ENCODE data around the gene PTBP1. TPM values are rescaled to one million over a fixed set of nuclear protein-coding genes. Genes with fewer than 3 reads are reported as not detected.

The PTBP1 gene
- total and polyA plus RNA-seq, 2 donors (not counting 1 experiment from before 2014, with no cell fraction given): 137 to 309 TPM

- H3K4me2 ChIP-seq (replicated peaks; ENCODE audit: low read depth, low read length, poor library complexity, severe bottlenecking): no peak overlapping the region
- ATAC-seq (ENCODE audit: low read depth): no peak
- Mint-ChIP-seq H3K9me3 (ENCODE audit: insufficient read depth) (no peaks in the 10 kb centered on the region), H3K27me3 (peaks cover 4% of the 10 kb centered on the region), H3K4me1 (no peaks in the 10 kb centered on the region), H3K4me3 (no peak overlapping the region), H3K27ac (no peak overlapping the region)
- 94% methylated on average over 22 of the region's 26 CpGs for WGBS (ENCODE audit: insufficient coverage)
- H3K9ac ChIP-seq (ENCODE audit: low read length): no peak overlapping the region
- DNase-seq: no peak
- no peaks in the 10 kb centered on the region for H4K20me1 ChIP-seq (ENCODE audit: control insufficient read depth, insufficient read depth, low read length, poor library complexity, severe bottlenecking)
- H3K27me3 ChIP-seq (replicated peaks in 1 of 4; ENCODE audit: control extremely low read depth in 1 of 4, control insufficient read depth in 3 of 4, insufficient read depth in 4 of 4, low read length in 3 of 4): no peaks in the 10 kb centered on the region
- TF ChIP-seq EZH2 (IDR thresholded peaks at IDR 0.05; ENCODE audit: borderline replicate concordance, insufficient read depth, low read depth, low read length, poor library complexity, severe bottlenecking) (no peak), CTCF (IDR thresholded peaks at IDR 0.05) (no peak)
- H2AFZ ChIP-seq (ENCODE audit: insufficient read depth, low read depth, low read length, poor library complexity, severe bottlenecking): no peak overlapping the region
- ChIA-PET CTCF (no interaction called here), POLR2A (no interaction called here)
- no peaks in the 10 kb centered on the region for H3K36me3 ChIP-seq (replicated peaks in 1 of 2; ENCODE audit: control extremely low read depth in 1 of 2, control insufficient read depth in 1 of 2, extremely low read depth in 1 of 2, insufficient read depth in 2 of 2, low read length in 1 of 2)
- peaks cover 5% of the 10 kb centered on the region for H3K79me2 ChIP-seq (ENCODE audit: control insufficient read depth, insufficient read depth, low read length)
- no peaks in the 10 kb centered on the region for H3K9me3 ChIP-seq (ENCODE audit: control extremely low read depth in 1 of 3, control insufficient read depth in 2 of 3, insufficient read depth in 1 of 3, low read length in 2 of 3)
- intact Hi-C loops (cut with micrococcal nuclease): no loop called here
- H3K4me1 ChIP-seq (ENCODE audit: control insufficient read depth in 2 of 2, insufficient read depth in 2 of 2, low read length in 2 of 2): peaks cover 0 to 4% of the 10 kb centered on the region in 2 donors
- no peak overlapping the region for H3K27ac ChIP-seq (ENCODE audit: low read length in 2 of 2)
- H3K4me3 ChIP-seq (ENCODE audit: control extremely low read depth in 1 of 5, extremely low read depth in 1 of 5, insufficient read depth in 1 of 5, low read depth in 2 of 5, low read length in 4 of 5): no peak overlapping the region
Observed at GRCh38 chr19:791007-791566, 6.2 kb upstream of the PTBP1 start.

GRCh38 chr19:791567-792305 is 5.5 kb upstream of the PTBP1 start:
- no peaks in the 10 kb centered on the region for H4K20me1 ChIP-seq (ENCODE audit: control insufficient read depth, insufficient read depth, low read length, poor library complexity, severe bottlenecking)
- peaks cover 4% of the 10 kb centered on the region for H3K27me3 Mint-ChIP-seq
- peaks cover 2% of the 10 kb centered on the region for H3K4me1 Mint-ChIP-seq
- no peaks in the 10 kb centered on the region for H3K9me3 Mint-ChIP-seq (ENCODE audit: insufficient read depth)
- no peak overlapping the region for H3K4me3 Mint-ChIP-seq
- ChIA-PET POLR2A (no interaction called here), CTCF (no interaction called here)
- no peak overlapping the region for H3K4me3 ChIP-seq (ENCODE audit: control extremely low read depth in 1 of 5, extremely low read depth in 1 of 5, insufficient read depth in 1 of 5, low read depth in 2 of 5, low read length in 4 of 5)
- DNase-seq (no peak), ATAC-seq (ENCODE audit: low read depth) (no peak)
- no peaks in the 10 kb centered on the region for H3K36me3 ChIP-seq (replicated peaks in 1 of 2; ENCODE audit: control extremely low read depth in 1 of 2, control insufficient read depth in 1 of 2, extremely low read depth in 1 of 2, insufficient read depth in 2 of 2, low read length in 1 of 2)
- peaks cover 10% of the 10 kb centered on the region for H3K79me2 ChIP-seq (ENCODE audit: control insufficient read depth, insufficient read depth, low read length)
- TF ChIP-seq CTCF (IDR thresholded peaks at IDR 0.05): no peak
- no peak for TF ChIP-seq EZH2 (IDR thresholded peaks at IDR 0.05; ENCODE audit: borderline replicate concordance, insufficient read depth, low read depth, low read length, poor library complexity, severe bottlenecking)
- no peak overlapping the region for H3K27ac Mint-ChIP-seq
- no peaks in the 10 kb centered on the region for H3K27me3 ChIP-seq (replicated peaks in 1 of 4; ENCODE audit: control extremely low read depth in 1 of 4, control insufficient read depth in 3 of 4, insufficient read depth in 4 of 4, low read length in 3 of 4)
- no peak overlapping the region for H3K4me2 ChIP-seq (replicated peaks; ENCODE audit: low read depth, low read length, poor library complexity, severe bottlenecking)
- intact Hi-C loops (cut with micrococcal nuclease): no loop called here
- WGBS (ENCODE audit: insufficient coverage): 89% methylated on average over 4 of the region's 8 CpGs
- H3K27ac ChIP-seq (ENCODE audit: low read length in 2 of 2): no peak overlapping the region
- peaks cover 0 to 10% of the 10 kb centered on the region in 2 donors for H3K4me1 ChIP-seq (ENCODE audit: control insufficient read depth in 2 of 2, insufficient read depth in 2 of 2, low read length in 2 of 2)
- H3K9me3 ChIP-seq (ENCODE audit: control extremely low read depth in 1 of 3, control insufficient read depth in 2 of 3, insufficient read depth in 1 of 3, low read length in 2 of 3): no peaks in the 10 kb centered on the region
- no peak overlapping the region for H2AFZ ChIP-seq (ENCODE audit: insufficient read depth, low read depth, low read length, poor library complexity, severe bottlenecking)
- H3K9ac ChIP-seq (ENCODE audit: low read length): no peak overlapping the region

Data from B cell (primary cell).